ENCODE measurements around the gene DCLRE1B.

GRCh38 chr1:113887402-113888175 lies 17.5 kb upstream of the DCLRE1B start, which contains the start of gene BCL2L15:
- TF ChIP-seq RARB (CRISPR knock-in tag; IDR thresholded peaks at IDR 0.05) (no peak), ZFP30 (CRISPR knock-in tag; IDR thresholded peaks at IDR 0.05) (no peak), ZNF565 (CRISPR knock-in tag; conservative IDR thresholded peaks at IDR 0.05; ENCODE audit: low read depth) (no peak), PPARA (CRISPR knock-in tag; IDR thresholded peaks at IDR 0.05; ENCODE audit: borderline replicate concordance) (no peak), ZFP3 (CRISPR knock-in tag; IDR thresholded peaks at IDR 0.05) (no peak), SNAI2 (CRISPR knock-in tag; IDR thresholded peaks at IDR 0.05) (no peak), ISL1 (CRISPR knock-in tag; IDR thresholded peaks at IDR 0.05) (no peak), ARNTL (CRISPR knock-in tag; IDR thresholded peaks at IDR 0.05; ENCODE audit: borderline replicate concordance, low read depth) (no peak), ZC3H10 (CRISPR knock-in tag; IDR thresholded peaks at IDR 0.05) (no peak), POU6F1 (CRISPR knock-in tag; IDR thresholded peaks at IDR 0.05; ENCODE audit: borderline replicate concordance, low read depth) (no peak), OSR1 (CRISPR knock-in tag; IDR thresholded peaks at IDR 0.05) (no peak), CREB5 (CRISPR knock-in tag; IDR thresholded peaks at IDR 0.05; ENCODE audit: low read depth) (no peak)
- TF ChIP-seq, protein P1, sequence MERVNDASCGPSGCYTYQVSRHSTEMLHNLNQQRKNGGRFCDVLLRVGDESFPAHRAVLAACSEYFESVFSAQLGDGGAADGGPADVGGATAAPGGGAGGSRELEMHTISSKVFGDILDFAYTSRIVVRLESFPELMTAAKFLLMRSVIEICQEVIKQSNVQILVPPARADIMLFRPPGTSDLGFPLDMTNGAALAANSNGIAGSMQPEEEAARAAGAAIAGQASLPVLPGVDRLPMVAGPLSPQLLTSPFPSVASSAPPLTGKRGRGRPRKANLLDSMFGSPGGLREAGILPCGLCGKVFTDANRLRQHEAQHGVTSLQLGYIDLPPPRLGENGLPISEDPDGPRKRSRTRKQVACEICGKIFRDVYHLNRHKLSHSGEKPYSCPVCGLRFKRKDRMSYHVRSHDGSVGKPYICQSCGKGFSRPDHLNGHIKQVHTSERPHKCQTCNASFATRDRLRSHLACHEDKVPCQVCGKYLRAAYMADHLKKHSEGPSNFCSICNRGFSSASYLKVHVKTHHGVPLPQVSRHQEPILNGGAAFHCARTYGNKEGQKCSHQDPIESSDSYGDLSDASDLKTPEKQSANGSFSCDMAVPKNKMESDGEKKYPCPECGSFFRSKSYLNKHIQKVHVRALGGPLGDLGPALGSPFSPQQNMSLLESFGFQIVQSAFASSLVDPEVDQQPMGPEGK (CRISPR knock-in tag; IDR thresholded peaks at IDR 0.05; ENCODE audit: borderline replicate concordance), result no peak
- TF ChIP-seq, protein P2, sequence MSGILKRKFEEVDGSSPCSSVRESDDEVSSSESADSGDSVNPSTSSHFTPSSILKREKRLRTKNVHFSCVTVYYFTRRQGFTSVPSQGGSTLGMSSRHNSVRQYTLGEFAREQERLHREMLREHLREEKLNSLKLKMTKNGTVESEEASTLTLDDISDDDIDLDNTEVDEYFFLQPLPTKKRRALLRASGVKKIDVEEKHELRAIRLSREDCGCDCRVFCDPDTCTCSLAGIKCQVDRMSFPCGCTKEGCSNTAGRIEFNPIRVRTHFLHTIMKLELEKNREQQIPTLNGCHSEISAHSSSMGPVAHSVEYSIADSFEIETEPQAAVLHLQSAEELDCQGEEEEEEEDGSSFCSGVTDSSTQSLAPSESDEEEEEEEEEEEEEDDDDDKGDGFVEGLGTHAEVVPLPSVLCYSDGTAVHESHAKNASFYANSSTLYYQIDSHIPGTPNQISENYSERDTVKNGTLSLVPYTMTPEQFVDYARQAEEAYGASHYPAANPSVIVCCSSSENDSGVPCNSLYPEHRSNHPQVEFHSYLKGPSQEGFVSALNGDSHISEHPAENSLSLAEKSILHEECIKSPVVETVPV (CRISPR knock-in tag; IDR thresholded peaks at IDR 0.05), result no peak

Measured in SK-N-SH treated with all-trans-retinoic acid at 6 μM for 48 hours (cell line).